HS-27A (cell line): ENCODE data around the gene NDUFAB1.
"Not testable (repeated sequence)": the region's sequence is repeated elsewhere in the genome, so short reads cannot be mapped to it uniquely, and the experiment has no call there.

Experiments
- DNase-seq: peaks from one replicate; pipeline ENCODE4 v3.0.0-alpha.2; 2012; ENCODE audit warnings: low read depth, missing footprints

NDUFAB1 gene

DNA sequence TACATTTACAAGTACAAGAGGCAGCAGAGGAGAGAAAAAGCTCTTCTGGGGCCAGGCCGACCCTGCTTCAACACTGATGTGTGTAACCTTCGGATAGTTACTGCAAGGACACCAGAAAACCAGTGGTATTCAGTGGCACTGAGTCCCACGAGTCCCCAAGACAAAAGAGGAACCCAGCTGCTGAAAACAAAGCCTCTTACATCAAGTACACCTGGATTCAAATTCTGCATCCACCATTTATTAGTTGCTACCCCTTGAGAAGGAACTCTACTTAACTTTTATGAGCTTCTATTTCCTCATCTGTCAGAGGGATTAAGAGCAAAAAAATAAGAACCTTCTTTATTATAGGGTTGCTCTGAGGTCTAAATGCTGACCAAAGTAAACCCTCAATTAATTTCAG lies 41.6 kb downstream of the NDUFAB1 start:
- no peak for DNase-seq

DNA sequence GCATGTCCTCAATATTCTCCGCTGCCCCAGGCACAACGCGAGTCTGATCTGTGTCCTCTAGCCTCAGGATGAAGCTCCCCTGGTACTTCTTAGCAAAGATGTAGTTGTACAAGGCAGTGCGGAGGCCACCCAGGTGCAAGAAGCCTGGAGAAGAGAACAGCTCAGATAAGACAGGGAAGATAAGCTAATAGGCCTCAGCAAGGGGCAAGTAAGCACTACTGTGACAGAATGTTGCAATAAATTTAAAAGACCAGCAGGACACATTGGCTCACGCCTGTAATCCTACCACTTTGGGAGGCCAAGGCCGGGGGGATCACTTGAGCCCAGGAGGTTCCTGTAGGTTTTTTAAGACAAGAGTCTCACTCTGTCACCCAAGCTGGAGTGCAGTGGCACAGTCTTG lies 44.0 kb downstream of the NDUFAB1 start:
- no peak for DNase-seq

DNA sequence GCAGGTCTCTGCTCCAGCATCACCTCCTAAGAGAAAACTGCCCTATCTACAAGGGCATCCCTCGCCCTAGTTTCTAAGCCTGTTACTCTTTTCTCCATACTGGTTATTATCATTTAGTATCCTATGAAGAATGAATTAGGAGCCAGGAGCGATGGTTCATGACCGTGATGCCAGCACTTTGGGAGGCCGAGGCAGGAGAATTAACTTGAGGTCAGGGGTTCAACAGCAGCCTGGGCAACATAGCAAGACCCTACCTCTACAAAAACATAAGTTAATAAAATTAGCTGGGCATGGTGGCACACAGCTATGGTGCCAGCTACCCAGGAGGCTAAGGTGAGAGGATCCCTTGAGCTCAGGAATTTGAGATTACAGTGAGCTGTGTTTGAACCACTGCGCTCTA lies 46.2 kb downstream of the NDUFAB1 start:
- no peak for DNase-seq

DNA sequence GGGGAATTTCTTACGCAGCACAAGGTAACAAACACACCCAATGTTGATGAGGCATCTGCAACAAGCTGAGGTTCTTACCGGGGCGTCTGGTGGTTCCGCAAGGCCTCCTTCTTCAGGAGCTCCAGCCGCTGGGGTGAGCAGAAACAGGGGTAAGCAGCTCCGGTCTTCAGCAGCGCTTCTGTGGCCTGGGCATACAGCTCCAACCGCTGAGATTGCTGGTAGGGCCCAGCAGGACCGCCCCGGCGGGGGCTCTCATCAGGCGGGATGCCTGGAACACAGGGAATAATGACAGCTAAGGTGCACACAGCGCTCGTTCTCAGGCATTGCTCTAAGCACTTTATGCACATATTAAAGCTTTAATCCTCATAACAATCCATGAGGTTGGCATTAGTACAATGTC lies 51.7 kb downstream of the NDUFAB1 start:
- no peak for DNase-seq

DNA sequence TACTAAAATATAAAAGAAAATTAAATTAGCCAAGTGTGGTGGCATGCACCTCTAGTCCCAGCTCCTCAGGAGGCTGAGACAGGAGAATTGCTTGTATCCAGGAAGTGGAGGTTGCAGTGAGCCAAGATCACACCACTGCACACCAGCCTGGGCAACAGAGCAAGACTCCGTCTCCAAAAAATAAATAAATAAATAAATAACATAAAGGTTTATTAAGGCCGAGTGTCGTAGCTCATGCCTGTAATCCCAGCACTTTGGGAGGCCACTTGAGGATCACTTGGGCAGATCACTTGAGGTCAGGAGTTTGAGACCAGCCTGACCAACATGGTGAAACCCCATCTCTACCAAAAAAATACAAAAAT lies 55.3 kb downstream of the NDUFAB1 start:
- DNase-seq: not testable (repeated sequence)

DNA sequence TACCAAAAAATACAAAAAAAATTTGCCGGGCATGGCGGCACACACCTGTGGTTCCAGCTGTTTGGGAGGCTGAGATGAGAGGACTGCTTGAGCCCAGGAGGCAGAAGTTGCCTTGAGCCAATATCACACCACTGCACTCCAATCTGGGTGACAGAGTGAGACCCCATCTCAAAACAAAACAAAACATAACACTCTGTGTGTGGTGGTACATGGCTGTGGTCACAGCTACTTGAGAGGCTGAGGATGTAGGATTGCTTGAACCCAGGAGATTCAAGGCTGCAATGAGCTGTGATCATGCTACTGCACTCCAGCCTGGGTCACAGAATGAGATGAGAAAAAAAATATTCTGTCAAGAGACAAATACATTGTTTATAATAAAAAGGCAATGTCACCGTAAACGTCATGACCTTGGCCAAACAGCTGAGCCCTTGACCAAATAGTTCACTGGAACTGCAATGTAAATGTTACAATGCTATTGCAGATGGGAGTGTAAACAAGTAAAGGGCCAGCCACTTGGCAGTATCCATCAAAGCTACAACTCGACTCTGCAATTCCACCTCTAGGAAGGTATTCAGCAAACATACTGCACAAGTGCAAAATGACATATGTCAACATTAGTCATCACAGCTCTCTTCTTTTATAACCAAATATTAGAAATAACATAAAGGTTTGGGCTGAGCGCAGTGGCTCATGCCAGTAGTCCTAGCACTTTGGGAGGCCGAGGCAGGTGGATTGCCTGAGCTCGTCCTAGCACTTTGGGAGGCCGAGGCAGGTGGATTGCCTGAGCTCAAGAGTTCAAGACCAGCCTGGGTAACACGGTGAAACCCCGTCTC lies 55.9 kb downstream of the NDUFAB1 start:
- DNase-seq: no peak

DNA sequence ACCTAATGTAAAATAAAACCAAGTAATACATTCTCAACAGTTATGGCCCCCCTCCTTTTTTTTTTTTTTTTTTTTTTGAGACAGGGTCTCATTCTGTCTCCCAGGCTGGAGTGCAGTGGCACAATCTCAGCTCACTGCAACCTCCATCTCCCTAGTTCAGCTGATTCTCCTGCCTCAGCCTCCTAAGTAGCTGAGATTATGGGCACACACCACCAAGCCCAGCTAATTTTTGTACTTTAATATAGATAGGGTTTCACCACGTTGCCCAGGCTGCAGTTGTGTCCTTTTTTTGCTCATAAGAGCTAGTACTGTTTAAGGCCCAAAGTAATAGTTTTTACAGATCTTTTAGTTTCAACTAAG lies 57.2 kb downstream of the NDUFAB1 start:
- no peak for DNase-seq

DNA sequence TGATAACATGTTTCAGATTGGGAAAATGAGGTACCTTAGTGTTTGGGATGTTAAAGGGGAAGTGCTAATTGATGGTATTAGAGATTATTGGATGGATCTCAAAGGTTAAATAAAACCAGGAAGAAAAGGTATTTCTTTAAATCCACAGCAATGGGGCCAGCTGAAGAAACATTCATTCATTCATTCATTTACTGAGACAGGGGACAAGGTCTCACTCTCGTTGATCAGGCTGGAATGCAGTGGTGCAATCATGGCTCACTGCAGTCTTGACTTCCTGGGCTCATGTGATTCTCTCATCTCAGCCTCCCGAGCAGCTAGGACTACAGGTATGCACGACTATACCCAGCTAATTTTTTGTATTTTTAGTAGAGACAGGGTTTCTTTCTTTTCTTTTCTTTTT lies 58.7 kb downstream of the NDUFAB1 start:
- DNase-seq: no peak

DNA sequence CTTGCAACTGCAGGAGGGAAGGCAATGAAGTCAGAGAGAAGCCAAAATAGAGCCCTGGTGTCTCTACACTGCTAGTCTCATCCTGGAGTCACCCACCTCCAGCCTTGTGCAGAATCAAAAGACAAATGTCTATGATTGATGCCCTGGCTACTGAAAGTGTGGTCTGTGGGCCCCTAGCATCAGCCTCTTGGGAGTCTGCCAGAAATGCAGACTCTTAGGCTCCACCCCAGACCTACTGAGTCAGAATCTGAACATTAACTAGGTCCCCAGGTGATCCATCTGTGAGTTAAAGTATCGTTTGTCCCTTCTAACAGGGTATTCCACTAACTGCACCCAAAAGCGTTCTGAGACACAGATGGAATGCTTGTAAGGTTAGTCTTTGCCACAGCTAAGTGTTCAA lies 60.2 kb downstream of the NDUFAB1 start:
- DNase-seq: no peak

DNA sequence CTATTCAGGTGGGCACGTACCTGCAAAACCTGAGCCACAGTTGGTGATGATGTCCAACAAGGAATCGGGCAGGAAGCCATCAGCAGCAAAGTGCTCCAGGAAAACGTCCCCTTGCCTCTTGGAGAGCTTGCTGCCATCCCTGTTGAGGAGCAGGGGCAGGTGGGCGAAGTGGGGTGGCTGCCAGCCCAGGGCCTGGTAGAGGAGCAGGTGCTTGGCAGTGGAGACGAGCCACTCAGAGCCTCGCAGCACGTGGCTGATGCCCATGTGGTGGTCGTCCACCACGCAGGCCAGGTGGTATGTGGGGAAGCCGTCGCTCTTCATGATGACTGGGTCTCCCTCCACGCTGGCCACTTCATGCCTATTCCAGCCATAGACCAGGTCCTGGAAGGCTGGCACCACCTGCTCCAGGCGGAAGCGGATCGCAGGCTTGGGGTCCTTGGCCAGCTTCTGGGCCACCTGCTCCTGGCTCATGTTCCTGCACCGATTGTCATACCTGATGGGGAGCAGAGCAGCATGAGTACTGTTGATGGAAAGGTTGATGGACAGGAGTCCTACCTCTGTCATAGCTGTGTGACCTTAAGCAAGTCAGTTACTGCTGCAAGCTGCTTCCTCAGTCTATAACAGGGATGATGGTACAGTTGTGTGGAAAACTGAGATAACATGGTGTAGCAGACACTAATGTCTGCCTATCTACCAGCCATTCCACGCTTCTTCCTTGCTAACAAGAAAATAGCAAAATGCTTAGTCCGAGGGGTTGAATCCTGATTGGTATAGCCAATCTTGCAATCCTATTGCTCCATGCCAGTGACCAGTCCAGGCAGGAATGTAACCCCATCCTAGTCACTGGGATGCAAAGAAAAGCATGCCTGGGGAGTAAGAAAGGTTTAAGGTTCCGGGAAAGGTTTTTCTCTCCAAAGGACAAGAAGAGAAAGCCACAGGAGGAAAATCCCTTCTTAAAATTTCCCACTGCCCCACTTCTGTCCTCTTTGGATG lies 61.0 kb downstream of the NDUFAB1 start:
- DNase-seq: no peak

DNA sequence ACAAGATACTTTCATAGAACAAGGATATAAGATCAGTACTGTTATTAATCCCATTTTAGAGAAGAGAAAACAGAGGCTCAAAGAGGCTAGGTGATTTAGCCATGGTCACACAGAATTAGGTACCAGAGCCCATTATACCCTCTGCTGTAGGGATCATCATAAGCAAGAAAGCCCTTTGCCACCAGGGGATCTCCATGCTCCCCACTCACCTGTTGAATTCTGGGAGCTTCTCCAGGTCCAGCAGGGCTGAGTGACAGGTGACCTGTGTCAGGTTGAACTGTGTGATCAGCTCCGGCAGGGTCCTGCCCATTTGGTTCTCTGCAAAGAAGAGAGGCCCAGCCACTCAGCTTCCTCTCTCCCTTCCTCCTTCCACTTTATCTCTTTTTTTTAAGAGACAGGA lies 63.7 kb downstream of the NDUFAB1 start:
- DNase-seq: no peak
